HEK293 (cell line): Measurements from ENCODE around the gene CECR2.
A peak's percentile ranks its signal among the peaks of the same experiment; 100 is the strongest.

ENCODE experiments used
- CTCF ChIA-PET: fragments of 350-600 bp; formaldehyde crosslinking; extraction: SDS; loops from one replicate; lab custom pipeline; 2021; ENCODE audit warnings: antibody characterized with exemption; lab: Yijun Ruan, JAX
- POLR2A ChIA-PET: fragments of 300-600 bp; formaldehyde crosslinking; extraction: SDS; loops from one replicate; lab custom pipeline; 2020; ENCODE audit warnings: antibody characterized with exemption, inconsistent platforms; lab: Yijun Ruan, JAX
- H3K27ac ChIP-seq: fragments of 200-500 bp; sonication (Bioruptor generic); 2 replicates; pipeline ENCODE4 v1.5.1; 2014; ENCODE audit warnings: low read depth, low read length, control low read depth, inconsistent platforms; ENCODE audit errors: extremely low read depth
- H3K36me3 ChIP-seq, 2 experiments: fragments of 200-500 bp in 1 of 2; sonication (Bioruptor generic) in 1 of 2; 1 replicate in 1 of 2; 2 replicates in 1 of 2; pipeline ENCODE4 v1.5.1; 2014 to 2017; ENCODE audit warnings: inconsistent platforms in 2 of 2, low read length in 2 of 2; ENCODE audit not compliant: control insufficient read depth in 2 of 2, insufficient read depth in 1 of 2
- H3K4me1 ChIP-seq: fragments of 200-500 bp; sonication (Bioruptor generic); 2 replicates; pipeline ENCODE4 v1.5.1; 2014; ENCODE audit warnings: mild to moderate bottlenecking, low read length, inconsistent platforms; ENCODE audit not compliant: control insufficient read depth, insufficient read depth
- H3K4me3 ChIP-seq: 2 replicates; pipeline ENCODE4 v1.5.1; 2011; ENCODE audit warnings: low read depth, mild to moderate bottlenecking, control low read depth, low read length, moderate library complexity
- H3K9me3 ChIP-seq: fragments of 200-500 bp; sonication (Bioruptor generic); 2 replicates; pipeline ENCODE4 v1.5.1; 2014; ENCODE audit warnings: low read depth, low read length, inconsistent platforms; ENCODE audit not compliant: control insufficient read depth, insufficient read depth
- GLIS1 ChIP-seq: fragments of 450-650 bp; formaldehyde crosslinking; IDR thresholded peaks from 2 replicates; pipeline ENCODE4 v1.5.1; 2016; ENCODE audit warnings: missing biosample characterization, missing genetic modification characterization
- KLF1 ChIP-seq: fragments of 450-650 bp; formaldehyde crosslinking; IDR thresholded peaks from 2 replicates; pipeline ENCODE4 v1.5.1; 2016; ENCODE audit warnings: missing biosample characterization, missing genetic modification characterization
- SP3 ChIP-seq: fragments of 450-650 bp; formaldehyde crosslinking; IDR thresholded peaks from 2 replicates; pipeline ENCODE4 v1.5.1; 2016; ENCODE audit warnings: missing biosample characterization, missing genetic modification characterization
- ZBTB20 ChIP-seq: fragments of 450-650 bp; formaldehyde crosslinking; IDR thresholded peaks from 2 replicates; pipeline ENCODE4 v1.5.1; 2016; ENCODE audit warnings: missing biosample characterization, missing genetic modification characterization
- ZBTB21 ChIP-seq: fragments of 450-650 bp; formaldehyde crosslinking; IDR thresholded peaks from 2 replicates; pipeline ENCODE4 v1.5.1; 2017; ENCODE audit warnings: missing biosample characterization, missing genetic modification characterization
- ZNF23 ChIP-seq: fragments of 450-650 bp; formaldehyde crosslinking; IDR thresholded peaks from 2 replicates; pipeline ENCODE4 v1.5.1; 2016; ENCODE audit warnings: missing biosample characterization, missing genetic modification characterization, borderline replicate concordance
- ZNF248 ChIP-seq: fragments of 450-650 bp; formaldehyde crosslinking; IDR thresholded peaks from 2 replicates; pipeline ENCODE4 v1.5.1; 2017; ENCODE audit warnings: missing biosample characterization, missing genetic modification characterization
- ZNF530 ChIP-seq: fragments of 450-650 bp; formaldehyde crosslinking; IDR thresholded peaks from 2 replicates; pipeline ENCODE4 v1.5.1; 2016; ENCODE audit warnings: low read depth, missing biosample characterization, missing genetic modification characterization
- ZNF624 ChIP-seq: fragments of 450-650 bp; formaldehyde crosslinking; IDR thresholded peaks from 2 replicates; pipeline ENCODE4 v1.5.1; 2017; ENCODE audit warnings: missing biosample characterization, missing genetic modification characterization
- ZNF654 ChIP-seq: fragments of 450-650 bp; formaldehyde crosslinking; IDR thresholded peaks from 2 replicates; pipeline ENCODE4 v1.5.1; 2016; ENCODE audit warnings: low read depth, missing biosample characterization, missing genetic modification characterization
- ZNF660 ChIP-seq: fragments of 450-650 bp; IDR thresholded peaks from 2 replicates; pipeline ENCODE4 v1.5.1; 2018; ENCODE audit warnings: missing biosample characterization, mild to moderate bottlenecking, missing genetic modification characterization
- ZNF664 ChIP-seq: fragments of 450-650 bp; formaldehyde crosslinking; IDR thresholded peaks from 2 replicates; pipeline ENCODE4 v1.5.1; 2016; ENCODE audit warnings: missing biosample characterization, missing genetic modification characterization
- ZNF837 ChIP-seq: fragments of 450-650 bp; formaldehyde crosslinking; IDR thresholded peaks from 2 replicates; pipeline ENCODE4 v1.5.1; 2016; ENCODE audit warnings: missing biosample characterization, missing genetic modification characterization
- ZSCAN30 ChIP-seq: fragments of 450-650 bp; IDR thresholded peaks from 2 replicates; pipeline ENCODE4 v1.5.1; 2018; ENCODE audit warnings: missing biosample characterization, mild to moderate bottlenecking, missing genetic modification characterization, moderate library complexity
- TF ChIP-seq, protein P1 (sequence below): fragments of 450-650 bp; formaldehyde crosslinking; IDR thresholded peaks from 2 replicates; pipeline ENCODE4 v1.5.1; 2016; ENCODE audit warnings: missing biosample characterization, missing genetic modification characterization
- TF ChIP-seq, protein P2 (sequence below): fragments of 450-650 bp; formaldehyde crosslinking; IDR thresholded peaks from 2 replicates; pipeline ENCODE4 v1.5.1; 2016; ENCODE audit warnings: missing biosample characterization, missing genetic modification characterization
- TF ChIP-seq, protein P3 (sequence below): fragments of 450-650 bp; formaldehyde crosslinking; IDR thresholded peaks from 2 replicates; pipeline ENCODE4; 2016; ENCODE audit warnings: missing biosample characterization, missing genetic modification characterization
- TF ChIP-seq, protein P4 (sequence below): fragments of 450-650 bp; IDR thresholded peaks from 2 replicates; pipeline ENCODE4 v1.5.1; 2018; ENCODE audit warnings: missing biosample characterization, mild to moderate bottlenecking, missing genetic modification characterization
- TF ChIP-seq, protein P5 (sequence below): fragments of 450-650 bp; formaldehyde crosslinking; IDR thresholded peaks from 2 replicates; pipeline ENCODE4 v1.5.1; 2016; ENCODE audit warnings: missing biosample characterization, missing genetic modification characterization

CECR2 gene

DNA sequence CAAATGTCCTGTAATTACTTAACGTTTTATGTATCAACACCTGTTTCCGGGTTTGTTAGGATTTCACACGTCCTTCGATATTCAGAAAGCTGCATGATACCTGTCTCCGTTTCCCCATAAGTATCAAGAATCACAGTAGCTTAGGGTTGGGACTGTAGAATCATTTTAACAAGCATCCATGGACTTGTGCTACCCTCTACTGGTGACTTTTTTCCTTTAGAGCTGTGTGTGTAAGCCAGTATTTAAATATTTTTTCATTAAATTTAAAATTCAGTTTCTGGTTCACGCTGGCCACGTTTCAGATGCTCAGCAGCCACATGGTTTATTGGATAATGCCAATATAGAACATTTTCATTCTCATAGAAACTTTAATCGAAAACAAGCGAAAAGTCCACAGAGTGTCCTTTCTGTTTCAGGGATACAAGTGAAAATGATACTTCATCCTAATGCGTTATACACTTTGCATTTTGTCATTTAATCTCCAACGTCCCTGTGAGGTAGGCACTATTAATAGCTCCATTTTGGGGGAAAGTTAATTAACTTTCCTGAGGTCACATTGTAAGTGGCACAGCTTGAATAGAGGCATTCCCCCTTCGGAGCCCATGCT is 132.5 kb downstream of the CECR2 start:
- H3K4me3 ChIP-seq, result no peak overlapping the region
- TF ChIP-seq ZNF248 (tag by site-specific recombination) (no peak), ZBTB20 (tag by site-specific recombination) (peak; percentile 40; the same call in 1 of the 2 replicates), ZNF664 (tag by site-specific recombination) (no peak), ZSCAN30 (tag by site-specific recombination) (peak; percentile 22; the same call in 1 of the 2 replicates), ZNF23 (tag by site-specific recombination) (no peak), SP3 (tag by site-specific recombination) (no peak), ZNF624 (tag by site-specific recombination) (no peak), GLIS1 (tag by site-specific recombination) (no peak), ZNF660 (tag by site-specific recombination) (peak; percentile 54; the same call in 1 of the 2 replicates), ZNF530 (tag by site-specific recombination) (no peak), KLF1 (tag by site-specific recombination) (no peak; the same call in 1 of the 2 replicates), ZNF837 (tag by site-specific recombination) (no peak), ZBTB21 (no peak), ZNF654 (tag by site-specific recombination) (peak; percentile 89)
- TF ChIP-seq, protein P1, sequence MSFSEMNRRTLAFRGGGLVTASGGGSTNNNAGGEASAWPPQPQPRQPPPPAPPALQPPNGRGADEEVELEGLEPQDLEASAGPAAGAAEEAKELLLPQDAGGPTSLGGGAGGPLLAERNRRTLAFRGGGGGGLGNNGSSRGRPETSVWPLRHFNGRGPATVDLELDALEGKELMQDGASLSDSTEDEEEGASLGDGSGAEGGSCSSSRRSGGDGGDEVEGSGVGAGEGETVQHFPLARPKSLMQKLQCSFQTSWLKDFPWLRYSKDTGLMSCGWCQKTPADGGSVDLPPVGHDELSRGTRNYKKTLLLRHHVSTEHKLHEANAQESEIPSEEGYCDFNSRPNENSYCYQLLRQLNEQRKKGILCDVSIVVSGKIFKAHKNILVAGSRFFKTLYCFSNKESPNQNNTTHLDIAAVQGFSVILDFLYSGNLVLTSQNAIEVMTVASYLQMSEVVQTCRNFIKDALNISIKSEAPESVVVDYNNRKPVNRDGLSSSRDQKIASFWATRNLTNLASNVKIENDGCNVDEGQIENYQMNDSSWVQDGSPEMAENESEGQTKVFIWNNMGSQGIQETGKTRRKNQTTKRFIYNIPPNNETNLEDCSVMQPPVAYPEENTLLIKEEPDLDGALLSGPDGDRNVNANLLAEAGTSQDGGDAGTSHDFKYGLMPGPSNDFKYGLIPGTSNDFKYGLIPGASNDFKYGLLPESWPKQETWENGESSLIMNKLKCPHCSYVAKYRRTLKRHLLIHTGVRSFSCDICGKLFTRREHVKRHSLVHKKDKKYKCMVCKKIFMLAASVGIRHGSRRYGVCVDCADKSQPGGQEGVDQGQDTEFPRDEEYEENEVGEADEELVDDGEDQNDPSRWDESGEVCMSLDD, result no peak
- TF ChIP-seq, protein P2, sequence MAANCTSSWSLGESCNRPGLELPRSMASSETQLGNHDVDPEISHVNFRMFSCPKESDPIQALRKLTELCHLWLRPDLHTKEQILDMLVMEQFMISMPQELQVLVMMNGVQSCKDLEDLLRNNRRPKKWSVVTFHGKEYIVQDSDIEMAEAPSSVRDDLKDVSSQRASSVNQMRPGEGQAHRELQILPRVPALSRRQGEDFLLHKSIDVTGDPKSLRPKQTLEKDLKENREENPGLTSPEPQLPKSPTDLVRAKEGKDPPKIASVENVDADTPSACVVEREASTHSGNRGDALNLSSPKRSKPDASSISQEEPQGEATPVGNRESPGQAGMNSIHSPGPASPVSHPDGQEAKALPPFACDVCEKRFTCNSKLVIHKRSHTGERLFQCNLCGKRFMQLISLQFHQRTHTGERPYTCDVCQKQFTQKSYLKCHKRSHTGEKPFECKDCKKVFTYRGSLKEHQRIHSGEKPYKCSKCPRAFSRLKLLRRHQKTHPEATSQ (tag by site-specific recombination), result no peak
- TF ChIP-seq, protein P3, sequence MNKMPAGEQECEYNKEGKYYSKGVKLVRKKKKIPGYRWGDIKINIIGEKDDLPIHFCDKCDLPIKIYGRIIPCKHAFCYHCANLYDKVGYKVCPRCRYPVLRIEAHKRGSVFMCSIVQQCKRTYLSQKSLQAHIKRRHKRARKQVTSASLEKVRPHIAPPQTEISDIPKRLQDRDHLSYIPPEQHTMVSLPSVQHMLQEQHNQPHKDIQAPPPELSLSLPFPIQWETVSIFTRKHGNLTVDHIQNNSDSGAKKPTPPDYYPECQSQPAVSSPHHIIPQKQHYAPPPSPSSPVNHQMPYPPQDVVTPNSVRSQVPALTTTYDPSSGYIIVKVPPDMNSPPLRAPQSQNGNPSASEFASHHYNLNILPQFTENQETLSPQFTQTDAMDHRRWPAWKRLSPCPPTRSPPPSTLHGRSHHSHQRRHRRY (tag by site-specific recombination), result no peak
- TF ChIP-seq, protein P4, sequence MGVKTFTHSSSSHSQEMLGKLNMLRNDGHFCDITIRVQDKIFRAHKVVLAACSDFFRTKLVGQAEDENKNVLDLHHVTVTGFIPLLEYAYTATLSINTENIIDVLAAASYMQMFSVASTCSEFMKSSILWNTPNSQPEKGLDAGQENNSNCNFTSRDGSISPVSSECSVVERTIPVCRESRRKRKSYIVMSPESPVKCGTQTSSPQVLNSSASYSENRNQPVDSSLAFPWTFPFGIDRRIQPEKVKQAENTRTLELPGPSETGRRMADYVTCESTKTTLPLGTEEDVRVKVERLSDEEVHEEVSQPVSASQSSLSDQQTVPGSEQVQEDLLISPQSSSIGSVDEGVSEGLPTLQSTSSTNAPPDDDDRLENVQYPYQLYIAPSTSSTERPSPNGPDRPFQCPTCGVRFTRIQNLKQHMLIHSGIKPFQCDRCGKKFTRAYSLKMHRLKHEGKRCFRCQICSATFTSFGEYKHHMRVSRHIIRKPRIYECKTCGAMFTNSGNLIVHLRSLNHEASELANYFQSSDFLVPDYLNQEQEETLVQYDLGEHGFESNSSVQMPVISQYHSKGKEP (tag by site-specific recombination), result 0 out of 2 replicates have a peak, but pooled peaks have one; percentile 11
- TF ChIP-seq, protein P5, sequence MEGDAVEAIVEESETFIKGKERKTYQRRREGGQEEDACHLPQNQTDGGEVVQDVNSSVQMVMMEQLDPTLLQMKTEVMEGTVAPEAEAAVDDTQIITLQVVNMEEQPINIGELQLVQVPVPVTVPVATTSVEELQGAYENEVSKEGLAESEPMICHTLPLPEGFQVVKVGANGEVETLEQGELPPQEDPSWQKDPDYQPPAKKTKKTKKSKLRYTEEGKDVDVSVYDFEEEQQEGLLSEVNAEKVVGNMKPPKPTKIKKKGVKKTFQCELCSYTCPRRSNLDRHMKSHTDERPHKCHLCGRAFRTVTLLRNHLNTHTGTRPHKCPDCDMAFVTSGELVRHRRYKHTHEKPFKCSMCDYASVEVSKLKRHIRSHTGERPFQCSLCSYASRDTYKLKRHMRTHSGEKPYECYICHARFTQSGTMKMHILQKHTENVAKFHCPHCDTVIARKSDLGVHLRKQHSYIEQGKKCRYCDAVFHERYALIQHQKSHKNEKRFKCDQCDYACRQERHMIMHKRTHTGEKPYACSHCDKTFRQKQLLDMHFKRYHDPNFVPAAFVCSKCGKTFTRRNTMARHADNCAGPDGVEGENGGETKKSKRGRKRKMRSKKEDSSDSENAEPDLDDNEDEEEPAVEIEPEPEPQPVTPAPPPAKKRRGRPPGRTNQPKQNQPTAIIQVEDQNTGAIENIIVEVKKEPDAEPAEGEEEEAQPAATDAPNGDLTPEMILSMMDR (tag by site-specific recombination), result peak; percentile 34; the same call in 1 of the 2 replicates
- no peaks in the 10 kb centered on the region for H3K4me1 ChIP-seq
- H3K36me3 ChIP-seq, result peaks cover 24 to 45% of the 10 kb centered on the region in 2 experiments
- no peak overlapping the region for H3K27ac ChIP-seq
- ChIA-PET CTCF (interaction anchor here (0.5 to 5.9 kb wide), 58 partner anchors 9 to 583 kb away, joined by 3 to 92 read pairs (median 4); partner anchors contain the start of genes ADA2 and CECR2), POLR2A (interaction anchor here (0.5 to 2.2 kb wide), 4 partner anchors 108 to 330 kb away, joined by 5 to 18 read pairs (median 6); partner anchors contain the start of gene CECR2)
- H3K9me3 ChIP-seq, result no peaks in the 10 kb centered on the region
